PC-3 (cell line): ENCODE measurements around the gene SH3D21. TPM values are rescaled to one million over a fixed set of nuclear protein-coding genes. Genes with fewer than 3 reads are reported as not detected.

Experiments used
- ATAC-seq: fragments of 200-7000 bp; cut with Tn5 transposase; 2 replicates; pipeline ENCODE4 v1.9.1; 2020; ENCODE audit warnings: mild to moderate bottlenecking, moderate library complexity
- BruUV-seq: library from RNA; stranded (reverse); fragments of 400-500 nt; replicated peaks from 2 replicates; lab custom pipeline; 2021; lab: Mats Ljungman, UMichigan
- CTCF ChIA-PET: fragments of 300-600 bp; sonication (Branson Sonifier 250); formaldehyde crosslinking; loops from one replicate; lab custom pipeline; 2022; ENCODE audit warnings: antibody characterized with exemption; lab: Charles Lee
- POLR2A ChIA-PET: fragments of 300-600 bp; sonication (Branson Sonifier 250); formaldehyde crosslinking; loops from one replicate; lab custom pipeline; 2022; ENCODE audit warnings: antibody characterized with exemption; ENCODE audit not compliant: unreplicated experiment; lab: Charles Lee
- DNase-seq: peaks from one replicate; pipeline ENCODE4 v3.0.0-alpha.2; 2015
- H2AFZ ChIP-seq: fragments of 300-600 bp; sonication (generic); 2 replicates; pipeline ENCODE4 v1.6.0; 2016; ENCODE audit warnings: antibody characterized with exemption, low read length
- H3F3A ChIP-seq: fragments of 300-600 bp; sonication (generic); one replicate; pipeline ENCODE4 v1.6.0; 2017; ENCODE audit warnings: antibody characterized with exemption, low read length, control low read depth, mild to moderate bottlenecking; ENCODE audit not compliant: unreplicated experiment
- H3K27ac ChIP-seq: fragments of 300-600 bp; sonication (generic); 2 replicates; pipeline ENCODE4 v1.5.1; 2016; ENCODE audit warnings: mild to moderate bottlenecking, low read length
- H3K27me3 ChIP-seq: fragments of 300-600 bp; sonication (generic); 2 replicates; pipeline ENCODE4 v1.6.1; 2016; ENCODE audit warnings: low read length, mixed read lengths
- H3K36me3 ChIP-seq: fragments of 300-600 bp; sonication (generic); 2 replicates; pipeline ENCODE4 v1.6.1; 2016; ENCODE audit warnings: low read depth, mixed run types, low read length, mixed read lengths
- H3K4me1 ChIP-seq: fragments of 300-600 bp; sonication (generic); 2 replicates; pipeline ENCODE4 v1.5.1; 2016; ENCODE audit warnings: low read length; ENCODE audit not compliant: insufficient read depth
- H3K4me2 ChIP-seq: fragments of 300-600 bp; sonication (generic); 2 replicates; pipeline ENCODE4 v1.6.0; 2016; ENCODE audit warnings: low read length
- H3K4me3 ChIP-seq: fragments of 300-600 bp; sonication (generic); 2 replicates; pipeline ENCODE4 v1.5.1; 2016; ENCODE audit warnings: mild to moderate bottlenecking, low read length, mixed read lengths
- H3K79me2 ChIP-seq: fragments of 300-600 bp; sonication (generic); 2 replicates; pipeline ENCODE4 v1.6.1; 2017; ENCODE audit warnings: low read length, mixed read lengths
- H3K9ac ChIP-seq: fragments of 300-600 bp; sonication (generic); 2 replicates; pipeline ENCODE4 v1.6.0; 2016; ENCODE audit warnings: mild to moderate bottlenecking, low read length
- H3K9me2 ChIP-seq: fragments of 300-600 bp; sonication (generic); replicated peaks from 2 replicates; pipeline ENCODE4 v1.6.1; 2016; ENCODE audit warnings: mixed run types, low read length, mixed read lengths
- H3K9me3 ChIP-seq: fragments of 300-600 bp; sonication (generic); 2 replicates; pipeline ENCODE4 v1.6.1; 2016; ENCODE audit warnings: low read length, mixed read lengths
- H4K20me1 ChIP-seq: fragments of 300-600 bp; sonication (generic); 2 replicates; pipeline ENCODE4 v1.6.1; 2016; ENCODE audit warnings: low read length, mixed read lengths
- EZH2 ChIP-seq: fragments of 300-600 bp; sonication (generic); IDR thresholded peaks from one replicate; pipeline ENCODE4 v1.6.1; 2017; ENCODE audit warnings: antibody characterized with exemption, mild to moderate bottlenecking, low read length; ENCODE audit not compliant: unreplicated experiment
- EZH2phosphoT487 ChIP-seq: fragments of 300-600 bp; sonication (generic); IDR thresholded peaks from 2 replicates; pipeline ENCODE4 v1.6.1; 2018; ENCODE audit warnings: mild to moderate bottlenecking, antibody characterized with exemption, low read length, borderline replicate concordance
- intact Hi-C: fragments of 100-400 bp; cut with micrococcal nuclease; formaldehyde crosslinking; loops from 2 replicates; pipeline ENCODE4 v1.9.0; 2023
- total RNA-seq: library from RNA; depleted of rRNA; stranded (reverse); fragments of >200 nt; gene quantifications from 2 replicates; pipeline ENCODE4 v1.2.3, GENCODE V29; 2014
- TF ChIP-seq, protein P1 (sequence below): fragments of 300-600 bp; sonication (generic); conservative IDR thresholded peaks from 2 replicates; pipeline ENCODE4 v1.5.1; 2017; ENCODE audit warnings: antibody characterized with exemption, low read depth, mild to moderate bottlenecking, low read length

SH3D21 gene
- total RNA-seq, 1 experiment from 2014 or later: 11.3 TPM

DNA sequence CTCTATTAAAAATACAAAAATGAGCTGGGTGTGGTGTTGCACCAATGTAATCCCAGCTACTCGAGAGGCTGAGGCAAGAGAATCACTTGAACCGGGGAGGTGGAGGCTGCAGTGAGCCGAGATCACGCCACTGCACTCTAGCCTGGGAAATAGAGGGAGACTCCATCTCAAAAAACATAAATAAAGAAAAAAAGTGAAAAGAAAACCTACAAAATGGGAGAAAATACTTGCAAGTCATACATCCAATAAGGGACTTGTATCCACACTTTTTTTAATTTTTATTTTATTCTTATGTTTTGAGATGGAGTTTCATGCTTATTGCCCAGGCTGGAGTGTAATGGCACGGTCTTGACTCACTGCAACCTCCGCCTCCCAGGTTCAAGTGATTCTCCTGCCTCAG, 29.5 kb upstream of the SH3D21 start:
- TF ChIP-seq EZH2phosphoT487 (no peak), EZH2 (no peak)
- TF ChIP-seq, protein P1, sequence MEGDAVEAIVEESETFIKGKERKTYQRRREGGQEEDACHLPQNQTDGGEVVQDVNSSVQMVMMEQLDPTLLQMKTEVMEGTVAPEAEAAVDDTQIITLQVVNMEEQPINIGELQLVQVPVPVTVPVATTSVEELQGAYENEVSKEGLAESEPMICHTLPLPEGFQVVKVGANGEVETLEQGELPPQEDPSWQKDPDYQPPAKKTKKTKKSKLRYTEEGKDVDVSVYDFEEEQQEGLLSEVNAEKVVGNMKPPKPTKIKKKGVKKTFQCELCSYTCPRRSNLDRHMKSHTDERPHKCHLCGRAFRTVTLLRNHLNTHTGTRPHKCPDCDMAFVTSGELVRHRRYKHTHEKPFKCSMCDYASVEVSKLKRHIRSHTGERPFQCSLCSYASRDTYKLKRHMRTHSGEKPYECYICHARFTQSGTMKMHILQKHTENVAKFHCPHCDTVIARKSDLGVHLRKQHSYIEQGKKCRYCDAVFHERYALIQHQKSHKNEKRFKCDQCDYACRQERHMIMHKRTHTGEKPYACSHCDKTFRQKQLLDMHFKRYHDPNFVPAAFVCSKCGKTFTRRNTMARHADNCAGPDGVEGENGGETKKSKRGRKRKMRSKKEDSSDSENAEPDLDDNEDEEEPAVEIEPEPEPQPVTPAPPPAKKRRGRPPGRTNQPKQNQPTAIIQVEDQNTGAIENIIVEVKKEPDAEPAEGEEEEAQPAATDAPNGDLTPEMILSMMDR: no peak
- no peak overlapping the region for H3K4me3 ChIP-seq
- no peaks in the 10 kb centered on the region for H3K9me3 ChIP-seq
- no peaks in the 10 kb centered on the region for H3F3A ChIP-seq
- no peak overlapping the region for H3K27ac ChIP-seq
- POLR2A ChIA-PET: no interaction called here
- H3K36me3 ChIP-seq: peaks cover 20% of the 10 kb centered on the region; the same call in 1 of the 2 replicates
- H3K4me2 ChIP-seq: no peak overlapping the region
- H3K4me1 ChIP-seq: no peaks in the 10 kb centered on the region
- no peak overlapping the region for H3K9ac ChIP-seq
- DNase-seq (no peak), ATAC-seq (no peak)
- H3K79me2 ChIP-seq: peaks cover 56% of the 10 kb centered on the region
- no peaks in the 10 kb centered on the region for H3K27me3 ChIP-seq
- no peak overlapping the region for H2AFZ ChIP-seq
- H4K20me1 ChIP-seq: no peaks in the 10 kb centered on the region
- CTCF ChIA-PET: interaction anchor here (0.6 kb wide), 2 partner anchors 23 to 50 kb away, joined by 3 read pairs; no protein-coding TSS in a partner anchor
- no peaks in the 10 kb centered on the region for H3K9me2 ChIP-seq
- no TSS peak for BruUV-seq
- intact Hi-C loops: no loop called here

GRCh38 chr1:36279110-36279788, 26.9 kb upstream of the SH3D21 start:
- Histone ChIP-seq H3K4me3 (no peak overlapping the region), H3K27ac (no peak overlapping the region), H3K9me2 (no peaks in the 10 kb centered on the region), H3K9ac (no peak overlapping the region), H3K9me3 (no peaks in the 10 kb centered on the region), H3F3A (no peaks in the 10 kb centered on the region), H4K20me1 (no peaks in the 10 kb centered on the region), H3K79me2 (peaks cover 35% of the 10 kb centered on the region), H3K27me3 (no peaks in the 10 kb centered on the region), H3K4me1 (no peaks in the 10 kb centered on the region), H3K4me2 (no peak overlapping the region), H2AFZ (no peak overlapping the region), H3K36me3 (peaks cover 15% of the 10 kb centered on the region)
- no TSS peak for BruUV-seq
- ChIA-PET CTCF (interaction anchor here (0.6 kb wide), 1 partner anchor 45 kb away, joined by 4 read pairs; no protein-coding TSS in a partner anchor), POLR2A (no interaction called here)
- no peak for DNase-seq
- no peak for ATAC-seq
- intact Hi-C loops: no loop called here
- no peak for TF ChIP-seq EZH2
- TF ChIP-seq, protein P1: no peak
- no peak for TF ChIP-seq EZH2phosphoT487

GRCh38 chr1:36279789-36280296, 26.3 kb upstream of the SH3D21 start:
- Histone ChIP-seq H3K9me3 (no peaks in the 10 kb centered on the region), H3K27me3 (no peaks in the 10 kb centered on the region), H3K79me2 (peaks cover 31% of the 10 kb centered on the region), H3K27ac (no peak overlapping the region), H3K4me2 (no peak overlapping the region), H4K20me1 (no peaks in the 10 kb centered on the region), H3K9me2 (no peaks in the 10 kb centered on the region), H2AFZ (no peak overlapping the region), H3K4me3 (no peak overlapping the region), H3K4me1 (no peaks in the 10 kb centered on the region), H3F3A (no peaks in the 10 kb centered on the region), H3K36me3 (peaks cover 18% of the 10 kb centered on the region), H3K9ac (no peak overlapping the region)
- TF ChIP-seq, protein P1: no peak
- TF ChIP-seq EZH2phosphoT487 (no peak), EZH2 (no peak)
- CTCF ChIA-PET: interaction anchor here (0.6 kb wide), 1 partner anchor 45 kb away, joined by 4 read pairs; no protein-coding TSS in a partner anchor
- intact Hi-C loops: loop anchor here (5.0 kb wide), 1 partner anchor 43 kb away; no protein-coding TSS in a partner anchor
- POLR2A ChIA-PET: no interaction called here
- no TSS peak for BruUV-seq
- DNase-seq: no peak
- ATAC-seq: no peak
